ENCODE data around the gene FLNA.

Gene FLNA

GRCh38 chrX:154313147-154313546 lies 61.3 kb downstream of the FLNA start:
- Histone ChIP-seq H3K4me1 (ENCODE audit: insufficient read depth, insufficient read length) (no peaks in the 10 kb centered on the region), H3K36me3 (ENCODE audit: insufficient read depth, insufficient read length, low read length) (no peaks in the 10 kb centered on the region), H3K9me3 (ENCODE audit: insufficient read depth, low read length) (no peaks in the 10 kb centered on the region), H3K27me3 (ENCODE audit: insufficient read depth, insufficient read length) (no peaks in the 10 kb centered on the region), H3K9ac (ENCODE audit: insufficient read length, low read depth) (no peak overlapping the region), H3K4me3 (ENCODE audit: insufficient read length, low read depth) (no peak overlapping the region)
- TF ChIP-seq SUZ12 (IDR thresholded peaks at IDR 0.05; ENCODE audit: extremely low read depth, insufficient read depth, insufficient read length) = no peak
- no peak for DNase-seq (ENCODE audit: low read depth, low spot score)

- no peak for DNase-seq (ENCODE audit: low read depth, low spot score)
- Histone ChIP-seq H3K9me3 (ENCODE audit: insufficient read depth, low read length) (no peaks in the 10 kb centered on the region), H3K36me3 (ENCODE audit: insufficient read depth, insufficient read length, low read length) (no peaks in the 10 kb centered on the region), H3K27me3 (ENCODE audit: insufficient read depth, insufficient read length) (no peaks in the 10 kb centered on the region), H3K4me3 (ENCODE audit: insufficient read length, low read depth) (no peak overlapping the region), H3K4me1 (ENCODE audit: insufficient read depth, insufficient read length) (no peaks in the 10 kb centered on the region), H3K9ac (ENCODE audit: insufficient read length, low read depth) (no peak overlapping the region)
- TF ChIP-seq ZNF274 (IDR thresholded peaks at IDR 0.05; ENCODE audit: low read depth, low read length) = no peak
- TF ChIP-seq SUZ12 (IDR thresholded peaks at IDR 0.05; ENCODE audit: extremely low read depth, insufficient read depth, insufficient read length) = no peak
- TF ChIP-seq YY1 (IDR thresholded peaks at IDR 0.05; ENCODE audit: insufficient read depth, insufficient read length) = no peak
Observed at GRCh38 chrX:154312116-154312515, 62.3 kb downstream of the FLNA start.

GRCh38 chrX:154310616-154311536 lies 63.6 kb downstream of the FLNA start:
- H3K9me3 ChIP-seq (ENCODE audit: insufficient read depth, low read length) = no peaks in the 10 kb centered on the region
- no peaks in the 10 kb centered on the region for H3K4me1 ChIP-seq (ENCODE audit: insufficient read depth, insufficient read length)
- no peaks in the 10 kb centered on the region for H3K27me3 ChIP-seq (ENCODE audit: insufficient read depth, insufficient read length)
- no peaks in the 10 kb centered on the region for H3K36me3 ChIP-seq (ENCODE audit: insufficient read depth, insufficient read length, low read length)
- no peak for DNase-seq (ENCODE audit: low read depth, low spot score)
- TF ChIP-seq YY1 (IDR thresholded peaks at IDR 0.05; ENCODE audit: insufficient read depth, insufficient read length) (no peak), ZNF274 (IDR thresholded peaks at IDR 0.05; ENCODE audit: low read depth, low read length) (no peak), SUZ12 (IDR thresholded peaks at IDR 0.05; ENCODE audit: extremely low read depth, insufficient read depth, insufficient read length) (no peak)
- H3K9ac ChIP-seq (ENCODE audit: insufficient read length, low read depth) = no peak overlapping the region
- H3K4me3 ChIP-seq (ENCODE audit: insufficient read length, low read depth) = no peak overlapping the region

- Histone ChIP-seq H3K4me1 (ENCODE audit: insufficient read depth, insufficient read length) (no peaks in the 10 kb centered on the region), H3K9ac (ENCODE audit: insufficient read length, low read depth) (no peak overlapping the region), H3K9me3 (ENCODE audit: insufficient read depth, low read length) (no peaks in the 10 kb centered on the region), H3K4me3 (ENCODE audit: insufficient read length, low read depth) (no peak overlapping the region), H3K36me3 (ENCODE audit: insufficient read depth, insufficient read length, low read length) (no peaks in the 10 kb centered on the region), H3K27me3 (ENCODE audit: insufficient read depth, insufficient read length) (no peaks in the 10 kb centered on the region)
- DNase-seq (ENCODE audit: low read depth, low spot score) = no peak
- no peak for TF ChIP-seq SUZ12 (IDR thresholded peaks at IDR 0.05; ENCODE audit: extremely low read depth, insufficient read depth, insufficient read length)
- no peak for TF ChIP-seq ZNF274 (IDR thresholded peaks at IDR 0.05; ENCODE audit: low read depth, low read length)
- no peak for TF ChIP-seq YY1 (IDR thresholded peaks at IDR 0.05; ENCODE audit: insufficient read depth, insufficient read length)
Observed at GRCh38 chrX:154309041-154309775, 65.2 kb downstream of the FLNA start.

- H3K9ac ChIP-seq (ENCODE audit: insufficient read length, low read depth) = no peak overlapping the region
- peak; percentile 39 for DNase-seq (ENCODE audit: low read depth, low spot score)
- H3K4me3 ChIP-seq (ENCODE audit: insufficient read length, low read depth) = no peak overlapping the region
- no peaks in the 10 kb centered on the region for H3K9me3 ChIP-seq (ENCODE audit: insufficient read depth, low read length)
- no peaks in the 10 kb centered on the region for H3K4me1 ChIP-seq (ENCODE audit: insufficient read depth, insufficient read length)
- TF ChIP-seq ZNF274 (IDR thresholded peaks at IDR 0.05; ENCODE audit: low read depth, low read length) (no peak), YY1 (IDR thresholded peaks at IDR 0.05; ENCODE audit: insufficient read depth, insufficient read length) (no peak), SUZ12 (IDR thresholded peaks at IDR 0.05; ENCODE audit: extremely low read depth, insufficient read depth, insufficient read length) (no peak)
- no peaks in the 10 kb centered on the region for H3K27me3 ChIP-seq (ENCODE audit: insufficient read depth, insufficient read length)
- H3K36me3 ChIP-seq (ENCODE audit: insufficient read depth, insufficient read length, low read length) = no peaks in the 10 kb centered on the region
Observed at GRCh38 chrX:154308108-154308946, 66.1 kb downstream of the FLNA start.

- no peaks in the 10 kb centered on the region for H3K27me3 ChIP-seq (ENCODE audit: insufficient read depth, insufficient read length)
- H3K36me3 ChIP-seq (ENCODE audit: insufficient read depth, insufficient read length, low read length) = no peaks in the 10 kb centered on the region
- no peaks in the 10 kb centered on the region for H3K4me1 ChIP-seq (ENCODE audit: insufficient read depth, insufficient read length)
- no peak overlapping the region for H3K9ac ChIP-seq (ENCODE audit: insufficient read length, low read depth)
- no peak overlapping the region for H3K4me3 ChIP-seq (ENCODE audit: insufficient read length, low read depth)
- no peak for TF ChIP-seq ZNF274 (IDR thresholded peaks at IDR 0.05; ENCODE audit: low read depth, low read length)
- TF ChIP-seq YY1 (IDR thresholded peaks at IDR 0.05; ENCODE audit: insufficient read depth, insufficient read length) = no peak
- no peak for TF ChIP-seq SUZ12 (IDR thresholded peaks at IDR 0.05; ENCODE audit: extremely low read depth, insufficient read depth, insufficient read length)
- H3K9me3 ChIP-seq (ENCODE audit: insufficient read depth, low read length) = no peaks in the 10 kb centered on the region
- DNase-seq (ENCODE audit: low read depth, low spot score) = no peak
Observed at GRCh38 chrX:154307202-154307601, 67.2 kb downstream of the FLNA start.
